ENCODE data around the gene PACSIN1. TPM values are rescaled to one million over a fixed set of nuclear protein-coding genes. Genes with fewer than 3 reads are reported as not detected.

PACSIN1 gene
- polyA plus RNA-seq, 1 donor from 2014 or later, result 3.1 TPM

GRCh38 chr6:34469499-34469898 is 3.6 kb downstream of the PACSIN1 start:
- no peak overlapping the region for H3K4me2 ChIP-seq (ENCODE audit: low read length)
- no peaks in the 10 kb centered on the region for H3K9me3 ChIP-seq (ENCODE audit: low read length)
- H3K27me3 ChIP-seq (ENCODE audit: insufficient read depth, low read depth, low read length), result peaks cover 9% of the 10 kb centered on the region
- no peak overlapping the region for H2AFZ ChIP-seq (ENCODE audit: low read depth, low read length)
- no peak overlapping the region for H3K4me3 ChIP-seq (ENCODE audit: low read length)
- no peaks in the 10 kb centered on the region for H4K20me1 ChIP-seq (ENCODE audit: insufficient read depth)
- H3K79me2 ChIP-seq (replicated peaks; ENCODE audit: insufficient read depth, low read length), result no peaks in the 10 kb centered on the region
- TF ChIP-seq, protein P1, sequence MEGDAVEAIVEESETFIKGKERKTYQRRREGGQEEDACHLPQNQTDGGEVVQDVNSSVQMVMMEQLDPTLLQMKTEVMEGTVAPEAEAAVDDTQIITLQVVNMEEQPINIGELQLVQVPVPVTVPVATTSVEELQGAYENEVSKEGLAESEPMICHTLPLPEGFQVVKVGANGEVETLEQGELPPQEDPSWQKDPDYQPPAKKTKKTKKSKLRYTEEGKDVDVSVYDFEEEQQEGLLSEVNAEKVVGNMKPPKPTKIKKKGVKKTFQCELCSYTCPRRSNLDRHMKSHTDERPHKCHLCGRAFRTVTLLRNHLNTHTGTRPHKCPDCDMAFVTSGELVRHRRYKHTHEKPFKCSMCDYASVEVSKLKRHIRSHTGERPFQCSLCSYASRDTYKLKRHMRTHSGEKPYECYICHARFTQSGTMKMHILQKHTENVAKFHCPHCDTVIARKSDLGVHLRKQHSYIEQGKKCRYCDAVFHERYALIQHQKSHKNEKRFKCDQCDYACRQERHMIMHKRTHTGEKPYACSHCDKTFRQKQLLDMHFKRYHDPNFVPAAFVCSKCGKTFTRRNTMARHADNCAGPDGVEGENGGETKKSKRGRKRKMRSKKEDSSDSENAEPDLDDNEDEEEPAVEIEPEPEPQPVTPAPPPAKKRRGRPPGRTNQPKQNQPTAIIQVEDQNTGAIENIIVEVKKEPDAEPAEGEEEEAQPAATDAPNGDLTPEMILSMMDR (IDR thresholded peaks at IDR 0.05; ENCODE audit: poor library complexity, severe bottlenecking), result no peak
- no peak for TF ChIP-seq REST (IDR thresholded peaks at IDR 0.05; ENCODE audit: borderline replicate concordance)
- no peak for TF ChIP-seq TAF1 (IDR thresholded peaks at IDR 0.05; ENCODE audit: low read depth)
- no peak for TF ChIP-seq RAD21 (conservative IDR thresholded peaks at IDR 0.05)
- TF ChIP-seq MXI1 (conservative IDR thresholded peaks at IDR 0.05; ENCODE audit: poor library complexity, severe bottlenecking), result no peak
- H3K27ac ChIP-seq (ENCODE audit: low read length), result no peak overlapping the region
- H3K9me2 ChIP-seq (ENCODE audit: insufficient read depth, low read length), result no peaks in the 10 kb centered on the region
- no peaks in the 10 kb centered on the region for H3F3A ChIP-seq (ENCODE audit: insufficient read depth, low read length, poor library complexity, severe bottlenecking)
- no peaks in the 10 kb centered on the region for H3K36me3 ChIP-seq (ENCODE audit: insufficient read depth, low read length)
- H3K9ac ChIP-seq (ENCODE audit: low read length), result no peak overlapping the region

GRCh38 chr6:34472425-34472824 is 6.5 kb downstream of the PACSIN1 start:
- TF ChIP-seq, protein P1 (IDR thresholded peaks at IDR 0.05; ENCODE audit: poor library complexity, severe bottlenecking), result no peak
- no peak for TF ChIP-seq RAD21 (conservative IDR thresholded peaks at IDR 0.05)
- TF ChIP-seq MXI1 (conservative IDR thresholded peaks at IDR 0.05; ENCODE audit: poor library complexity, severe bottlenecking), result no peak
- no peak for TF ChIP-seq TAF1 (IDR thresholded peaks at IDR 0.05; ENCODE audit: low read depth)
- no peak for TF ChIP-seq EP300 (conservative IDR thresholded peaks at IDR 0.05; ENCODE audit: poor library complexity, severe bottlenecking)
- no peak for TF ChIP-seq SMC3 (conservative IDR thresholded peaks at IDR 0.05; ENCODE audit: poor library complexity)
- no peak for TF ChIP-seq EZH2 (IDR thresholded peaks at IDR 0.05; ENCODE audit: borderline replicate concordance, insufficient read depth, low read length, poor library complexity, severe bottlenecking)
- TF ChIP-seq POLR2AphosphoS5 (IDR thresholded peaks at IDR 0.05), result no peak
- no peak for TF ChIP-seq REST (IDR thresholded peaks at IDR 0.05; ENCODE audit: borderline replicate concordance)
- no peaks in the 10 kb centered on the region for H3K9me2 ChIP-seq (ENCODE audit: insufficient read depth, low read length)
- no peaks in the 10 kb centered on the region for H3K36me3 ChIP-seq (ENCODE audit: insufficient read depth, low read length)
- no peak overlapping the region for H3K4me2 ChIP-seq (ENCODE audit: low read length)
- H2AFZ ChIP-seq (ENCODE audit: low read depth, low read length), result no peak overlapping the region
- no peaks in the 10 kb centered on the region for H3F3A ChIP-seq (ENCODE audit: insufficient read depth, low read length, poor library complexity, severe bottlenecking)
- no peak overlapping the region for H3K27ac ChIP-seq (ENCODE audit: low read length)
- no peaks in the 10 kb centered on the region for H3K9me3 ChIP-seq (ENCODE audit: low read length)
- no peak overlapping the region for H3K9ac ChIP-seq (ENCODE audit: low read length)
- H3K79me2 ChIP-seq (replicated peaks; ENCODE audit: insufficient read depth, low read length), result no peaks in the 10 kb centered on the region
- H3K4me3 ChIP-seq (ENCODE audit: low read length), result no peak overlapping the region
- H3K27me3 ChIP-seq (ENCODE audit: insufficient read depth, low read depth, low read length), result no peaks in the 10 kb centered on the region
- no peaks in the 10 kb centered on the region for H4K20me1 ChIP-seq (ENCODE audit: insufficient read depth)
